GM12878 (cell line): ENCODE results near the gene AGRN. TPM values are rescaled to one million over a fixed set of nuclear protein-coding genes. Genes with fewer than 3 reads are reported as not detected.
"Not testable (repeated sequence)": the region's sequence is repeated elsewhere in the genome, so short reads cannot be mapped to it uniquely, and the experiment has no call there.

ENCODE experiments used
- ATAC-seq: fragments of 200-7000 bp; cut with Tn5 transposase; 3 replicates; pipeline ENCODE4 v1.9.1; 2020; ENCODE audit warnings: mild to moderate bottlenecking, moderate library complexity
- BruUV-seq: library from RNA; stranded (reverse); fragments of 400-500 nt; replicated peaks from 2 replicates; lab custom pipeline; 2021; lab: Mats Ljungman, UMichigan
- CTCF ChIA-PET: fragments of 300-600 bp; sonication (Branson Sonifier 250); formaldehyde crosslinking; extraction: SDS; loops from one replicate; lab custom pipeline; 2021; ENCODE audit warnings: inconsistent platforms; lab: Yijun Ruan, JAX
- POLR2A ChIA-PET: fragments of 350-600 bp; formaldehyde crosslinking; extraction: SDS; loops from one replicate; lab custom pipeline; 2021; ENCODE audit warnings: inconsistent platforms; lab: Charles Lee
- RAD21 ChIA-PET: fragments of 300-600 bp; sonication (Branson Sonifier 250); formaldehyde crosslinking; loops from one replicate; lab custom pipeline; 2023; ENCODE audit warnings: antibody characterized with exemption; ENCODE audit not compliant: unreplicated experiment; lab: Charles Lee
- SMC1A ChIA-PET: fragments of 300-600 bp; sonication (Branson Sonifier 250); formaldehyde crosslinking; loops from one replicate; lab custom pipeline; 2023; ENCODE audit not compliant: unreplicated experiment, uncharacterized antibody; lab: Charles Lee
- DNase-seq: peaks from one replicate; pipeline ENCODE4 v3.0.0-alpha.2; 2011; ENCODE audit warnings: low read depth, low spot score
- FAIRE-seq: peaks from 3 replicates; lab custom pipeline; 2011; peaks lifted over from hg19 to GRCh38; lab: Jason Lieb, UNC
- H2AFZ ChIP-seq: 2 replicates; pipeline ENCODE4 v1.6.0; 2011; ENCODE audit warnings: low read depth, low read length, control low read depth; ENCODE audit not compliant: control insufficient read depth
- H3K27ac ChIP-seq: 2 replicates; pipeline ENCODE4 v1.5.1; 2011; ENCODE audit warnings: control low read depth; ENCODE audit not compliant: control insufficient read depth, insufficient read depth
- H3K27me3 ChIP-seq, 2 experiments: replicated peaks in 1 of 2; 2 replicates each; pipeline versions ENCODE4 v1.6.0 to v1.6.1; 2011; ENCODE audit warnings: low read length in 1 of 2; ENCODE audit not compliant: control insufficient read depth in 2 of 2, insufficient read depth in 2 of 2
- H3K36me3 ChIP-seq, 2 experiments: 2 replicates each; pipeline ENCODE4 v1.5.1; 2011; ENCODE audit warnings: low read length in 1 of 2; ENCODE audit not compliant: control insufficient read depth in 2 of 2, insufficient read depth in 2 of 2
- H3K4me1 ChIP-seq: 2 replicates; pipeline ENCODE4 v1.6.1; 2011; ENCODE audit warnings: mild to moderate bottlenecking, low read length, moderate library complexity, mixed read lengths; ENCODE audit not compliant: control insufficient read depth, insufficient read depth
- H3K4me2 ChIP-seq: 2 replicates; pipeline ENCODE4 v1.6.0; 2011; ENCODE audit warnings: control low read depth; ENCODE audit not compliant: control insufficient read depth, insufficient read depth
- H3K4me3 ChIP-seq: fragments of 200-600 bp; sonication (generic); 2 replicates; pipeline ENCODE4 v1.5.1; 2016
- H3K79me2 ChIP-seq: 2 replicates; pipeline ENCODE4 v1.6.0; 2011; ENCODE audit warnings: low read length; ENCODE audit not compliant: control insufficient read depth, insufficient read depth
- H3K9ac ChIP-seq: 2 replicates; pipeline ENCODE4 v1.8.0; 2011; ENCODE audit warnings: low read length, control low read depth, mixed read lengths; ENCODE audit not compliant: control insufficient read depth, insufficient read depth
- H3K9me3 ChIP-seq: replicated peaks from 3 replicates; pipeline ENCODE4 v1.5.1; 2011; ENCODE audit warnings: mild to moderate bottlenecking, low read length; ENCODE audit not compliant: control insufficient read depth, insufficient read depth
- H4K20me1 ChIP-seq: 2 replicates; pipeline ENCODE4 v1.6.0; 2011; ENCODE audit not compliant: control insufficient read depth, insufficient read depth
- MLLT1 ChIP-seq: fragments of 450-650 bp; IDR thresholded peaks from 2 replicates; pipeline ENCODE4 v1.6.1; 2016; ENCODE audit warnings: mild to moderate bottlenecking
- MXI1 ChIP-seq: fragments of 150-350 bp; IDR thresholded peaks from 2 replicates; pipeline ENCODE4 v1.6.1; 2011; ENCODE audit warnings: low read depth, mild to moderate bottlenecking, inconsistent platforms, low read length, improper control_type of control experiment
- NR2F1 ChIP-seq: fragments of 450-650 bp; conservative IDR thresholded peaks from 2 replicates; pipeline ENCODE4 v1.6.1; 2017; ENCODE audit warnings: mild to moderate bottlenecking
- POLR2AphosphoS2 ChIP-seq: IDR thresholded peaks from 2 replicates; pipeline ENCODE4 v1.6.1; 2011; ENCODE audit warnings: low read depth, mild to moderate bottlenecking, low read length, improper control_type of control experiment, moderate library complexity
- ZBTB11 ChIP-seq: fragments of 450-650 bp; formaldehyde crosslinking; IDR thresholded peaks from 2 replicates; pipeline ENCODE4 v1.5.0; 2022; ENCODE audit warnings: mild to moderate bottlenecking, missing genetic modification characterization
- whole genome bisulfite sequencing: methylation state at CpG from one replicate; pipeline ENCODE4 v1.1.6; 2016; ENCODE audit warnings: low lambda C conversion rate; ENCODE audit not compliant: insufficient replicate concordance, insufficient coverage; ENCODE audit errors: missing lambda C conversion rate; 5-methylcytosine and 5-hydroxymethylcytosine counted together
- in situ Hi-C: fragments of 300-500 bp; cut with MboI; formaldehyde crosslinking; loops from 9 replicates; pipeline ENCODE4 v1.14.3; 2018; ENCODE audit warnings: mixed read lengths
- intact Hi-C: fragments of 100-400 bp; cut with micrococcal nuclease; formaldehyde crosslinking; loops from one replicate; pipeline ENCODE4 v1.14.2; 2022; ENCODE audit not compliant: unreplicated experiment
- polyA plus RNA-seq, 11 experiments: library from polyadenylated mRNA; depleted of rRNA in 4 of 11; unstranded in 6 of 11; stranded (reverse) in 5 of 11; fragments of >200 nt; fragmentation: Nextera tagmentation in 4 of 11; fragmentation: Illumina TruSeq in 1 of 11; extraction: Ambion mirVana in 4 of 11; extraction: Trizol in 1 of 11; gene quantifications; 1 replicate in 1 of 11; 2 replicates in 10 of 11; pipeline versions ENCODE4 v1.2.1 to v1.2.3, GENCODE V29; 2011 to 2016; ENCODE audit warnings: inconsistent platforms in 2 of 11, missing spikeins in 2 of 11, low read depth in 1 of 11
- total RNA-seq, 4 experiments: library from RNA; depleted of rRNA in 3 of 4; stranded (reverse); fragments of >200 nt in 3 of 4; fragmentation: Illumina TruSeq in 1 of 4; extraction: Trizol in 1 of 4; gene quantifications; 2 replicates each; pipeline versions ENCODE4 v1.2.1 to v1.2.3, GENCODE V29; 2013 to 2021

Gene AGRN
- total and polyA plus RNA-seq, 10 of the 15 experiments (the other 5 are each of a cell fraction or from before 2014, with no cell fraction given) = 0.02 to 41.8 (median 4.1) TPM

GRCh38 chr1:1094981-1095380 lies 75.1 kb downstream of the AGRN start:
- Histone ChIP-seq H3K79me2 (no peaks in the 10 kb centered on the region), H2AFZ (no peak overlapping the region), H3K27ac (no peak overlapping the region), H3K36me3 (no peaks in the 10 kb centered on the region), H3K9me3 (no peaks in the 10 kb centered on the region; the same call in 2 of the 3 replicates), H3K27me3 (no peaks in the 10 kb centered on the region), H3K4me3 (no peak overlapping the region), H4K20me1 (no peaks in the 10 kb centered on the region), H3K9ac (no peak overlapping the region), H3K4me1 (peaks cover 7% of the 10 kb centered on the region; the same call in 1 of the 2 replicates), H3K4me2 (no peak overlapping the region)
- CTCF ChIA-PET = no interaction called here
- POLR2A ChIA-PET = no interaction called here
- ATAC-seq (no peak), DNase-seq (no peak), FAIRE-seq (no peak)
- TSS peak; percentile 23 for BruUV-seq
- WGBS = 82% methylated on average over 7 of the region's 7 CpGs
- TF ChIP-seq ZBTB11 = no peak
- TF ChIP-seq MXI1 = no peak
- TF ChIP-seq NR2F1 = no peak
- no peak for TF ChIP-seq MLLT1
- TF ChIP-seq POLR2AphosphoS2 = no peak
- RAD21 ChIA-PET = no interaction called here
- intact Hi-C loops = no loop called here
- in situ Hi-C loops = no loop called here
- SMC1A ChIA-PET = no interaction called here

GRCh38 chr1:1096136-1096535 lies 76.2 kb downstream of the AGRN start:
- DNase-seq, H3K4me1 ChIP-seq, FAIRE-seq, H3K79me2 ChIP-seq, ATAC-seq, H3K9ac ChIP-seq, H2AFZ ChIP-seq, RAD21 ChIA-PET, POLR2A ChIA-PET, SMC1A ChIA-PET, in situ Hi-C loops, H3K27me3 ChIP-seq, H3K36me3 ChIP-seq, H4K20me1 ChIP-seq, BruUV-seq, H3K4me2 ChIP-seq, H3K4me3 ChIP-seq, H3K9me3 ChIP-seq, H3K27ac ChIP-seq, CTCF ChIA-PET, intact Hi-C loops: not testable (repeated sequence)
- 85% methylated on average over 5 of the region's 5 CpGs for WGBS
